Thymus (tissue), 11 donors: ENCODE results near the gene PPIE. TPM values are rescaled to one million over a fixed set of nuclear protein-coding genes. Genes with fewer than 3 reads are reported as not detected.

Experiments
- DNase-seq, 9 donors: peaks; one replicate each; pipeline ENCODE4 v3.0.0-alpha.2; 2013; ENCODE audit warnings: low spot score in 9 of 9, low read depth in 6 of 9, missing footprints in 1 of 9
- H3K27ac ChIP-seq, 2 donors: one replicate each; pipeline ENCODE4 v1.5.1; 2013; ENCODE audit warnings: control low read depth in 1 of 2, low read depth in 1 of 2, low read length in 1 of 2, mild to moderate bottlenecking in 1 of 2, moderate library complexity in 1 of 2
- H3K27me3 ChIP-seq, 2 donors: one replicate each; pipeline ENCODE4 v1.5.1; 2013; ENCODE audit warnings: low read length in 1 of 2; ENCODE audit not compliant: control insufficient read depth in 2 of 2, insufficient read depth in 1 of 2
- H3K36me3 ChIP-seq, 2 donors: one replicate each; pipeline ENCODE4 v1.5.1; 2013; ENCODE audit warnings: low read length in 1 of 2, mild to moderate bottlenecking in 1 of 2, moderate library complexity in 1 of 2; ENCODE audit not compliant: control insufficient read depth in 2 of 2, insufficient read depth in 2 of 2
- H3K4me1 ChIP-seq, 2 donors: one replicate each; pipeline ENCODE4 v1.5.1; 2013; ENCODE audit warnings: low read length in 2 of 2; ENCODE audit not compliant: control insufficient read depth in 2 of 2, insufficient read depth in 2 of 2
- H3K4me3 ChIP-seq, 2 donors: one replicate each; pipeline ENCODE4 v1.5.1; 2013; ENCODE audit warnings: low read length in 2 of 2, control low read depth in 1 of 2, mild to moderate bottlenecking in 1 of 2
- H3K9me3 ChIP-seq, 2 donors: one replicate each; pipeline ENCODE4 v1.5.1; 2013; ENCODE audit warnings: low read length in 1 of 2, mild to moderate bottlenecking in 1 of 2; ENCODE audit not compliant: control insufficient read depth in 2 of 2, insufficient read depth in 1 of 2
- WGBS: extraction: QIAGEN DNeasy Blood & Tissue Kit; methylation state at CpG from one replicate; pipeline ENCODE4 v1.1.7; 2013; 5-methylcytosine and 5-hydroxymethylcytosine counted together
- polyA plus RNA-seq: library from polyadenylated mRNA; stranded (reverse); fragments of 200-250 nt; gene quantifications from one replicate; pipeline ENCODE4 v1.2.3, GENCODE V29; 2013
- total RNA-seq: library from RNA; stranded (reverse); fragments of 120-200 nt; gene quantifications from one replicate; pipeline ENCODE4 v1.2.4, GENCODE V29; 2013
- donor health status: healthy.

The PPIE gene
- total and polyA plus RNA-seq, 2 donors: 45.0 to 54.2 TPM

DNA sequence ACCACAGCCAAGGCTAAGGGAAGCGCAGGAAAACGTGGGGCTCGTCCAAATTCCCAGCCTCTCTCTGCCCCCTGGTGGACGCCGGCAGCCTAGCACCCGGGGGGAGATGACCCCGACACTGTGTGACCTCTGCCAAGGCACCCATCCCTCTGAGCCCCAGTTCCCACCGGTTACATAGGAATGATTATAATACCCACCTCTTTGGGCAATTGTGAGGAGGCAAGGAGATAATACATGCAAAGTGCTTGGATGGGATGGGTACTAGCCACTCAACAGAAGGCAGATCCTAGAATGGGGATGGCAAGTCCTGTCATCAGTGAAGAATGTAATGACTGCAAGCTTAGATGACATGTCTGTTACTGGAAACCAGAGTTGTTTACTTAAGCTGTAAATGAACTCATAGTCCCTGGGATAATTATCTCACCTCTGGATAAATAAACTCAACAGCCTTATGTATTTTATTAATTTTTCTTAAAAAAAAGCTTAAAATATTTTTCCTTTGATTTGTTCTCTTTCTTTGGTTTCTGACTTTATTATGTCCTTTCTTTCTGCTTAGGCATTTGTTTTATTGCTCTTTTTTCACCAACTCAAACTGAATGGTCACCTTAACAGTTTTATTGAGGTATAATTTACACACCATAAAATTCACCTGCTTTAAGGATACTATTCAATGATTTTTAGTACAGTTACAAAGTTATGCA lies 61.2 kb downstream of the PPIE start:
- DNase-seq: peak in 5 of 9 donors; percentile 27 to 45 (median 38)
- Histone ChIP-seq H3K27me3 (no peaks in the 10 kb centered on the region), H3K27ac (no peak overlapping the region), H3K4me1 (peaks cover 0 to 6% of the 10 kb centered on the region in 2 donors), H3K36me3 (no peaks in the 10 kb centered on the region), H3K9me3 (peaks cover 0 to 6% of the 10 kb centered on the region in 2 donors), H3K4me3 (peak overlapping the region in 1 of 2 donors; percentile 30)
- 9% methylated on average over 8 of the region's 8 CpGs for WGBS

- Histone ChIP-seq H3K27ac (no peak overlapping the region), H3K27me3 (no peaks in the 10 kb centered on the region), H3K36me3 (no peaks in the 10 kb centered on the region), H3K4me1 (peaks cover 0 to 6% of the 10 kb centered on the region in 2 donors), H3K4me3 (no peak overlapping the region), H3K9me3 (peaks cover 0 to 6% of the 10 kb centered on the region in 2 donors)
- DNase-seq: no peak
- WGBS: 78% methylated on average over 3 of the region's 3 CpGs
Observed at GRCh38 chr1:39800471-39800835, 61.8 kb downstream of the PPIE start.

DNA sequence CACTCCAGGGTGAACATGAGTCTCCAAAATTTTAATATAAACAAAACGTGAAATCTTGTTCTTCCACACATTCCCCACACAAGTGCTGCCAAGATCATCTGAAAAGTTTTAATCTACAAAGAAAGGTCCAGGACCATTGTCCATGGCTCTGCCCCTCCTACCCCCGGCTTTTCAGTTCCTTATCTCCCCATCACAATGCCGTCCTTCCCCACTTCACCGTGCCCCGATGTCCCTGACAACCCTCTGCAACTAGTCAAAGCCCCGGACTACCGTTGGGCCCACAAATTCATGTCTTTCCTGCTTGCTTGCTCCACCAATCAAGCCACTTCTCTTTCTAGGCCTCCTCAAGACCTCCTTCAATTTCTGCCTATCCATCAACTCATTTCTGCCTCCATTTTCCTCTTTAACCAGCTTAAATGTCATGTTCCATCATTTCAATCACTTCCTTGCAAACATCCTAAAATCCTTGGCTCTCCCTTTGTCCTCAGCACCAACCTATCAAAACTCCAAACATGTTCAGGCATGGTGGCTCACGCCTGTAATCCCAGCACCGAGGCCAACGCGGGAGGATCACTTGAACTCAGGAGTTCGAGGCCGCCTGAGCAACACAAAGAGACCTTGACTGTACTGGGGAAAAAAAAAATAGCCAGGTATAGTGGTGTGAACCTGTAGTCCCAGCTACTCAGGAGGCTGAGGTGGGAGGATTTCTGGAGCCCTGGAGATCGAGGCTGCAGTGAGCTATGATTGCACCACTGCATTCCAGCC lies 64.0 kb downstream of the PPIE start:
- Histone ChIP-seq H3K9me3 (peaks cover 0 to 6% of the 10 kb centered on the region in 2 donors), H3K36me3 (no peaks in the 10 kb centered on the region), H3K27me3 (no peaks in the 10 kb centered on the region), H3K4me1 (peaks cover 0 to 6% of the 10 kb centered on the region in 2 donors), H3K4me3 (no peak overlapping the region), H3K27ac (no peak overlapping the region)
- WGBS: 93% methylated on average over 14 of the region's 14 CpGs
- DNase-seq: no peak

GRCh38 chr1:39805385-39805784 lies 66.7 kb downstream of the PPIE start:
- Histone ChIP-seq H3K4me3 (no peak overlapping the region), H3K36me3 (no peaks in the 10 kb centered on the region), H3K4me1 (no peaks in the 10 kb centered on the region), H3K27ac (no peak overlapping the region), H3K9me3 (no peaks in the 10 kb centered on the region), H3K27me3 (no peaks in the 10 kb centered on the region)
- DNase-seq: no peak
- 98% methylated on average over 2 of the region's 2 CpGs for WGBS

DNA sequence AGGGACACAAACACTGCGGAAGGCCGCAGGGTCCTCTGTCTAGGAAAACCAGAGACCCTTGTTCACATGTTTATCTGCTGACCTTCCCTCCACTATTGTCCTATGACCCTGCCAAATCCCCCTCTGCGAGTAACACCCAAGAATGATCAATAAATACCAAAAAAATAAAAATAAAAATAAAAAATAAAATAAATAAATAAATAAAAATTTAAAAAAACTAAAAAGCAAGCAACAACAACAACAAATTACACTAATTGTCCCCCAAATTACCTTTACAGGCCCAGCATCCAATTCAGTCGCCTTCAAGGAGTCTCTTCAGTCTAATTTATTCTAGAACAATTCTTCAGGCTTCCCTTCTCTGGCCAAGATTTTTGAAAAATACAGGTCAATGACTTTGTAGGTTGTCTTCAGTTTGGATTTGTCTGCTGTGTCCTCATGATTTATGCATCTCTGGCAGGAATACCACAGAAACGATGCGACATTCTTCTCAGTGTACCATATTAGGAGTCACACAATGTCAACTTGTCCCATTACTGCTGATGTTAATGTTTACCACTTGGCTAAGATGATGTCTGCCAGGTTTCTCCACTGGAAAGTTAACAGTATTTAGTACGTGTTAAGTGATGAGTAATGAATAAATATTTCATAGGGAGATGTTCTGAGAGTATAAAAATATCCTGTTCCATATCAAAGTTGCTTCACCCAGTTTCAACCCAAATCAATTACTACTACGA lies 70.3 kb downstream of the PPIE start:
- no peaks in the 10 kb centered on the region for H3K36me3 ChIP-seq
- H3K9me3 ChIP-seq: no peaks in the 10 kb centered on the region
- no peak for DNase-seq
- H3K27me3 ChIP-seq: no peaks in the 10 kb centered on the region
- no peaks in the 10 kb centered on the region for H3K4me1 ChIP-seq
- 94% methylated on average over 6 of the region's 8 CpGs for WGBS
- H3K4me3 ChIP-seq: no peak overlapping the region
- no peak overlapping the region for H3K27ac ChIP-seq

- 94% methylated on average over 3 of the region's 3 CpGs for WGBS
Observed at GRCh38 chr1:39812913-39813312, 74.2 kb downstream of the PPIE start.

More at GRCh38 chr1:39812913-39813312, 74.2 kb downstream of the PPIE start:
- peaks cover 0 to 11% of the 10 kb centered on the region in 2 donors for H3K27me3 ChIP-seq
- H3K36me3 ChIP-seq: no peaks in the 10 kb centered on the region
- no peak for DNase-seq
- peaks cover 2 to 8% of the 10 kb centered on the region in 2 donors for H3K4me1 ChIP-seq
- H3K27ac ChIP-seq: no peak overlapping the region
- no peaks in the 10 kb centered on the region for H3K9me3 ChIP-seq
- H3K4me3 ChIP-seq: no peak overlapping the region

Other genes starting within 250 kb of the PPIE start
- 2.0 TPM for gene BMP8A, start 247.2 kb upstream of the PPIE start, total RNA-seq
- gene BMP8A, start 247.2 kb upstream of the PPIE start, polyA plus RNA-seq: 0.02 TPM
- 49.2 TPM for gene PABPC4, start 162.1 kb upstream of the PPIE start, total RNA-seq
- gene PABPC4, start 162.1 kb upstream of the PPIE start, polyA plus RNA-seq: 122 TPM
- gene HEYL, start 99.2 kb upstream of the PPIE start, total RNA-seq: 0.42 TPM
- gene HEYL, start 99.2 kb upstream of the PPIE start, polyA plus RNA-seq: 2.6 TPM
- gene NT5C1A, start 66.8 kb upstream of the PPIE start, total RNA-seq: 0.09 TPM
- not detected for gene NT5C1A, start 66.8 kb upstream of the PPIE start, polyA plus RNA-seq
- 0.24 TPM for gene HPCAL4, start 47.4 kb upstream of the PPIE start, total RNA-seq
- gene HPCAL4, start 47.4 kb upstream of the PPIE start, polyA plus RNA-seq: 0.34 TPM
- gene OXCT2, start 32.5 kb downstream of the PPIE start, total RNA-seq: 2.6 TPM
- 1.6 TPM for gene OXCT2, start 32.5 kb downstream of the PPIE start, polyA plus RNA-seq
- gene BMP8B, start 50.0 kb downstream of the PPIE start, total RNA-seq: 0.14 TPM
- gene BMP8B, start 50.0 kb downstream of the PPIE start, polyA plus RNA-seq: 0.16 TPM
- gene TRIT1, start 144.6 kb downstream of the PPIE start, total RNA-seq: 22.9 TPM
- 27.2 TPM for gene TRIT1, start 144.6 kb downstream of the PPIE start, polyA plus RNA-seq
- gene MYCL, start 163.0 kb downstream of the PPIE start, total RNA-seq: 12.4 TPM
- 8.9 TPM for gene MYCL, start 163.0 kb downstream of the PPIE start, polyA plus RNA-seq
- 2.3 TPM for gene MFSD2A, start 216.3 kb downstream of the PPIE start, total RNA-seq
- gene MFSD2A, start 216.3 kb downstream of the PPIE start, polyA plus RNA-seq: 2.9 TPM